ENCODE measurements around the gene UBAP1L.
"Not testable (repeated sequence)": the region's sequence is repeated elsewhere in the genome, so short reads cannot be mapped to it uniquely, and the experiment has no call there.

DNA sequence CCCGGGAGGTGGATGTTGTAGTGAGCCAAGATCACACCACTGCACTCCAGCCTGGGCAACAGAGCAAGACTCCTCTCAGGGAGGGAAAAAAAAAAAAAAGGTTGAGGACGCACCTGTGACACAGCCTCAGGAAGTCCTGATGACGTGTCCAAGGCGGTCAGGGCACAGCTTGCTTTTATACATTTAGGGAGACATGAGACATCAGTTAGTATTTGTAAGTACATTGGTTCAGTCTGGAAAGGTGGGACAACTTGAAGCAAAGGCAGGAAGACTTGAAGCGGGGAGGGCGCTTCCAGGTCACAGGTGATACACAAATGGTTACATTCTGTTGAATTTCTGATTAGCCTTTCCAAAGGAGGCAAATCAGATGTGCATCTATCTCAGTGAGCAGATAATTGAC lies 23.6 kb upstream of the UBAP1L start:
- TF ChIP-seq, protein P1, sequence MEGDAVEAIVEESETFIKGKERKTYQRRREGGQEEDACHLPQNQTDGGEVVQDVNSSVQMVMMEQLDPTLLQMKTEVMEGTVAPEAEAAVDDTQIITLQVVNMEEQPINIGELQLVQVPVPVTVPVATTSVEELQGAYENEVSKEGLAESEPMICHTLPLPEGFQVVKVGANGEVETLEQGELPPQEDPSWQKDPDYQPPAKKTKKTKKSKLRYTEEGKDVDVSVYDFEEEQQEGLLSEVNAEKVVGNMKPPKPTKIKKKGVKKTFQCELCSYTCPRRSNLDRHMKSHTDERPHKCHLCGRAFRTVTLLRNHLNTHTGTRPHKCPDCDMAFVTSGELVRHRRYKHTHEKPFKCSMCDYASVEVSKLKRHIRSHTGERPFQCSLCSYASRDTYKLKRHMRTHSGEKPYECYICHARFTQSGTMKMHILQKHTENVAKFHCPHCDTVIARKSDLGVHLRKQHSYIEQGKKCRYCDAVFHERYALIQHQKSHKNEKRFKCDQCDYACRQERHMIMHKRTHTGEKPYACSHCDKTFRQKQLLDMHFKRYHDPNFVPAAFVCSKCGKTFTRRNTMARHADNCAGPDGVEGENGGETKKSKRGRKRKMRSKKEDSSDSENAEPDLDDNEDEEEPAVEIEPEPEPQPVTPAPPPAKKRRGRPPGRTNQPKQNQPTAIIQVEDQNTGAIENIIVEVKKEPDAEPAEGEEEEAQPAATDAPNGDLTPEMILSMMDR (conservative IDR thresholded peaks at IDR 0.05; ENCODE audit: low read length) = not testable (repeated sequence)
- not testable (repeated sequence) for TF ChIP-seq EZH2phosphoT487 (IDR thresholded peaks at IDR 0.05; ENCODE audit: borderline replicate concordance)
